Uterus (tissue), 2 donors: ENCODE data around the gene SCUBE1.

Experiments
- POLR2A ChIP-seq, 2 donors: fragments of 450-650 bp; IDR thresholded peaks; one replicate each; pipeline ENCODE4 v1.6.1; 2016; ENCODE audit warnings: antibody characterized with exemption in 2 of 2, mild to moderate bottlenecking in 1 of 2, moderate library complexity in 1 of 2
- TF ChIP-seq, protein P1 (sequence below), 4 experiments: fragments of 200-600 bp in 2 of 4; fragments of 450-650 bp in 2 of 4; sonication (generic) in 2 of 4; IDR thresholded peaks; one replicate each; pipeline ENCODE4 v1.5.1; 2016 to 2019; ENCODE audit warnings: antibody characterized with exemption in 4 of 4, mild to moderate bottlenecking in 2 of 4, moderate library complexity in 1 of 4

DNA sequence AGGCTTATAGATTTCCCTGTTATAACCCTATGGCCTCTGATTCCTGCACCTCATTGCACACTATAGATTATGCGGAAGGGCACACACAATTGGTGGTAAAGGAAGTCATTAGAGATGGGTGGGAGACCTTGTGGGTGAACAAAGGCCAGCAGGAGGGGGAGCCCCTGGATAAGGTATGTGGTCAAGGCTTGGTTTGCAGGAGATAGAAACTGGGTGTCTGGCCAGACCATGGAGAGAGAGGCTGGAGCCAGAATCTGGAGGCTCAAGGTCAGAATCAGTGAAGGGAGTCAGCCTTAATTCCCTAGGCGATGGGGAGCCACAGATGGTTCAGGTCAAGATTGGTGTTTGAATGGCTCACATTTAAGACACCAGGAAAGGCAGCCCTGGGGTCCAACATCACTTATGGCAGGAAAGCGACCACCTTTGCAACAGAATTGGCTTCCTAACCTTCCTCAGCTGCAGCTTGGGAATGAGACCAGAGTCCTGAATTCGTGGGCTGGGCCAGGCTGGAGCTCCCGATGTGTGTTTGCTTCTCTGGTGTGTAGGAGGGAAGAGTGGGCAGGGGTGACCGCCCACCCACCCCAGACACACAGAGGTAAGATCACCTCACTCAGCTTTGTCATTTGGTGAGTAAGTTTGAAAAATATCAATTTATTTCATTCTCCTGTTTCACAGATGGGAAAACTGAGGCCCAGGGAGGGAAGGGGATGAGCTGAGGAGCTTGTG lies 22.7 kb upstream of the SCUBE1 start:
- TF ChIP-seq, protein P1, sequence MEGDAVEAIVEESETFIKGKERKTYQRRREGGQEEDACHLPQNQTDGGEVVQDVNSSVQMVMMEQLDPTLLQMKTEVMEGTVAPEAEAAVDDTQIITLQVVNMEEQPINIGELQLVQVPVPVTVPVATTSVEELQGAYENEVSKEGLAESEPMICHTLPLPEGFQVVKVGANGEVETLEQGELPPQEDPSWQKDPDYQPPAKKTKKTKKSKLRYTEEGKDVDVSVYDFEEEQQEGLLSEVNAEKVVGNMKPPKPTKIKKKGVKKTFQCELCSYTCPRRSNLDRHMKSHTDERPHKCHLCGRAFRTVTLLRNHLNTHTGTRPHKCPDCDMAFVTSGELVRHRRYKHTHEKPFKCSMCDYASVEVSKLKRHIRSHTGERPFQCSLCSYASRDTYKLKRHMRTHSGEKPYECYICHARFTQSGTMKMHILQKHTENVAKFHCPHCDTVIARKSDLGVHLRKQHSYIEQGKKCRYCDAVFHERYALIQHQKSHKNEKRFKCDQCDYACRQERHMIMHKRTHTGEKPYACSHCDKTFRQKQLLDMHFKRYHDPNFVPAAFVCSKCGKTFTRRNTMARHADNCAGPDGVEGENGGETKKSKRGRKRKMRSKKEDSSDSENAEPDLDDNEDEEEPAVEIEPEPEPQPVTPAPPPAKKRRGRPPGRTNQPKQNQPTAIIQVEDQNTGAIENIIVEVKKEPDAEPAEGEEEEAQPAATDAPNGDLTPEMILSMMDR (IDR thresholded peaks at IDR 0.05), result no peak
- no peak for TF ChIP-seq POLR2A (IDR thresholded peaks at IDR 0.05)
